ENCODE measurements around the gene TTC6. TPM values are rescaled to one million over a fixed set of nuclear protein-coding genes. Genes with fewer than 3 reads are reported as not detected.

The TTC6 gene
- total and polyA plus RNA-seq, 2 experiments from 2014 or later = not detected

GRCh38 chr14:37587881-37588666 is 7.4 kb upstream of the TTC6 start:
- peaks cover 91% of the 10 kb centered on the region for H3K27me3 ChIP-seq (replicated peaks; ENCODE audit: insufficient read depth)
- in situ Hi-C loops (cut with MboI) = no loop called here
- H3K4me3 ChIP-seq = no peak overlapping the region
- H4K20me1 ChIP-seq (ENCODE audit: insufficient read depth) = no peaks in the 10 kb centered on the region
- H3K9me2 ChIP-seq (ENCODE audit: insufficient read depth) = no peaks in the 10 kb centered on the region
- WGBS, 2 experiments (ENCODE audit: low coverage in 1 of 2, low lambda C conversion rate in 2 of 2, missing lambda C conversion rate in 2 of 2) = 9 to 12% methylated on average over 59 to 62 of the region's 63 CpGs
- H2AFZ ChIP-seq = peak overlapping the region; percentile 21
- H3K79me2 ChIP-seq (ENCODE audit: insufficient read depth) = no peaks in the 10 kb centered on the region
- peak; percentile 26 for DNase-seq
- H3F3A ChIP-seq (ENCODE audit: insufficient read depth) = no peaks in the 10 kb centered on the region
- H3K9me3 ChIP-seq (ENCODE audit: low read depth) = no peaks in the 10 kb centered on the region
- H3K4me2 ChIP-seq (ENCODE audit: unreplicated experiment) = no peak overlapping the region
- no peak overlapping the region for H3K9ac ChIP-seq
- no peaks in the 10 kb centered on the region for H3K4me1 ChIP-seq (ENCODE audit: insufficient read depth)
- no peaks in the 10 kb centered on the region for H3K36me3 ChIP-seq (ENCODE audit: low read depth)
- no peak overlapping the region for H3K27ac ChIP-seq
- TF ChIP-seq EZH2 (IDR thresholded peaks at IDR 0.05; ENCODE audit: insufficient read depth, poor library complexity, severe bottlenecking) = no peak
- TF ChIP-seq EZH2phosphoT487 (IDR thresholded peaks at IDR 0.05; ENCODE audit: insufficient read depth, low read depth) = no peak

GRCh38 chr14:37588667-37588955 is 6.8 kb upstream of the TTC6 start:
- no peak for TF ChIP-seq EZH2phosphoT487 (IDR thresholded peaks at IDR 0.05; ENCODE audit: insufficient read depth, low read depth)
- TF ChIP-seq EZH2 (IDR thresholded peaks at IDR 0.05; ENCODE audit: insufficient read depth, poor library complexity, severe bottlenecking) = no peak
- Histone ChIP-seq H3K79me2 (ENCODE audit: insufficient read depth) (no peaks in the 10 kb centered on the region), H3K4me2 (ENCODE audit: unreplicated experiment) (no peak overlapping the region), H3F3A (ENCODE audit: insufficient read depth) (no peaks in the 10 kb centered on the region), H3K27me3 (replicated peaks; ENCODE audit: insufficient read depth) (peaks cover 92% of the 10 kb centered on the region), H3K36me3 (ENCODE audit: low read depth) (no peaks in the 10 kb centered on the region), H3K4me1 (ENCODE audit: insufficient read depth) (no peaks in the 10 kb centered on the region), H3K27ac (no peak overlapping the region), H2AFZ (no peak overlapping the region), H3K4me3 (no peak overlapping the region), H3K9ac (no peak overlapping the region), H4K20me1 (ENCODE audit: insufficient read depth) (no peaks in the 10 kb centered on the region), H3K9me3 (ENCODE audit: low read depth) (no peaks in the 10 kb centered on the region), H3K9me2 (ENCODE audit: insufficient read depth) (no peaks in the 10 kb centered on the region)
- in situ Hi-C loops (cut with MboI) = no loop called here
- DNase-seq = no peak
- WGBS, 2 experiments (ENCODE audit: low coverage in 1 of 2, low lambda C conversion rate in 2 of 2, missing lambda C conversion rate in 2 of 2) = 36 to 38% methylated on average over 6 of the region's 6 CpGs

- TF ChIP-seq EZH2phosphoT487 (IDR thresholded peaks at IDR 0.05; ENCODE audit: insufficient read depth, low read depth) = 0 out of 2 replicates have a peak, but pooled peaks have one; percentile 23
- TF ChIP-seq EZH2 (IDR thresholded peaks at IDR 0.05; ENCODE audit: insufficient read depth, poor library complexity, severe bottlenecking) = no peak
- Histone ChIP-seq H3K27me3 (replicated peaks; ENCODE audit: insufficient read depth) (peaks cover 88% of the 10 kb centered on the region), H3K4me1 (ENCODE audit: insufficient read depth) (no peaks in the 10 kb centered on the region), H2AFZ (no peak overlapping the region), H3K36me3 (ENCODE audit: low read depth) (no peaks in the 10 kb centered on the region), H3F3A (ENCODE audit: insufficient read depth) (no peaks in the 10 kb centered on the region), H3K9me3 (ENCODE audit: low read depth) (no peaks in the 10 kb centered on the region), H4K20me1 (ENCODE audit: insufficient read depth) (no peaks in the 10 kb centered on the region), H3K9me2 (ENCODE audit: insufficient read depth) (no peaks in the 10 kb centered on the region), H3K4me3 (no peak overlapping the region), H3K9ac (no peak overlapping the region), H3K79me2 (ENCODE audit: insufficient read depth) (no peaks in the 10 kb centered on the region), H3K27ac (no peak overlapping the region), H3K4me2 (ENCODE audit: unreplicated experiment) (no peak overlapping the region)
- WGBS, 2 experiments (ENCODE audit: low coverage in 1 of 2, low lambda C conversion rate in 2 of 2, missing lambda C conversion rate in 2 of 2) = 29 to 33% methylated on average over 16 of the region's 16 CpGs
- no peak for DNase-seq
- in situ Hi-C loops (cut with MboI) = no loop called here
Observed at GRCh38 chr14:37588956-37589714, 6.3 kb upstream of the TTC6 start.

- H3K27me3 ChIP-seq (replicated peaks; ENCODE audit: insufficient read depth) = peaks cover 81% of the 10 kb centered on the region
- H4K20me1 ChIP-seq (ENCODE audit: insufficient read depth) = no peaks in the 10 kb centered on the region
- H3K27ac ChIP-seq = no peak overlapping the region
- no peak overlapping the region for H3K4me2 ChIP-seq (ENCODE audit: unreplicated experiment)
- H3K79me2 ChIP-seq (ENCODE audit: insufficient read depth) = no peaks in the 10 kb centered on the region
- no peak overlapping the region for H2AFZ ChIP-seq
- H3K4me1 ChIP-seq (ENCODE audit: insufficient read depth) = no peaks in the 10 kb centered on the region
- TF ChIP-seq EZH2 (IDR thresholded peaks at IDR 0.05; ENCODE audit: insufficient read depth, poor library complexity, severe bottlenecking) (peak; percentile 77), EZH2phosphoT487 (IDR thresholded peaks at IDR 0.05; ENCODE audit: insufficient read depth, low read depth) (no peak)
- no peak overlapping the region for H3K9ac ChIP-seq
- no peaks in the 10 kb centered on the region for H3F3A ChIP-seq (ENCODE audit: insufficient read depth)
- no peak overlapping the region for H3K4me3 ChIP-seq
- no peaks in the 10 kb centered on the region for H3K9me2 ChIP-seq (ENCODE audit: insufficient read depth)
- DNase-seq = no peak
- 43 to 45% methylated on average over 6 of the region's 6 CpGs for WGBS, 2 experiments (ENCODE audit: low coverage in 1 of 2, low lambda C conversion rate in 2 of 2, missing lambda C conversion rate in 2 of 2)
- no peaks in the 10 kb centered on the region for H3K9me3 ChIP-seq (ENCODE audit: low read depth)
- no peaks in the 10 kb centered on the region for H3K36me3 ChIP-seq (ENCODE audit: low read depth)
- in situ Hi-C loops (cut with MboI) = no loop called here
Observed at GRCh38 chr14:37589715-37590427, 5.6 kb upstream of the TTC6 start.
